Parathyroid adenoma (tissue), 2 donors: ENCODE data around the gene CDPF1.

Experiments
- H2AFZ ChIP-seq: fragments of 300-600 bp; sonication (generic); one replicate; pipeline ENCODE4 v1.7.0; 2017; ENCODE audit warnings: antibody characterized with exemption, mild to moderate bottlenecking
- H3K27ac ChIP-seq: fragments of 300-600 bp; sonication (generic); one replicate; pipeline ENCODE4 v1.7.0; 2017
- H3K27me3 ChIP-seq: fragments of 300-600 bp; sonication (generic); one replicate; pipeline ENCODE4 v1.7.0; 2017; ENCODE audit warnings: low read length; ENCODE audit not compliant: control insufficient read depth, insufficient read depth
- H3K36me3 ChIP-seq: fragments of 300-600 bp; sonication (generic); one replicate; pipeline ENCODE4 v1.7.0; 2017; ENCODE audit warnings: low read length; ENCODE audit not compliant: control insufficient read depth, insufficient read depth
- H3K4me1 ChIP-seq: fragments of 300-600 bp; sonication (generic); one replicate; pipeline ENCODE4 v1.7.0; 2017; ENCODE audit warnings: control low read depth
- H3K4me2 ChIP-seq: fragments of 300-600 bp; sonication (generic); one replicate; pipeline ENCODE4 v1.7.0; 2017; ENCODE audit warnings: low read length
- H3K4me3 ChIP-seq: fragments of 300-600 bp; sonication (generic); one replicate; pipeline ENCODE4 v1.7.0; 2017; ENCODE audit warnings: low read depth, low read length
- H3K79me2 ChIP-seq: fragments of 300-600 bp; sonication (generic); one replicate; pipeline ENCODE4 v1.7.0; 2017; ENCODE audit warnings: control low read depth
- H3K9ac ChIP-seq: fragments of 300-600 bp; sonication (generic); one replicate; pipeline ENCODE4 v1.7.0; 2017; ENCODE audit warnings: mild to moderate bottlenecking
- H3K9me3 ChIP-seq: fragments of 300-600 bp; sonication (generic); one replicate; pipeline ENCODE4 v1.7.0; 2017; ENCODE audit warnings: low read length; ENCODE audit not compliant: control insufficient read depth
- TF ChIP-seq, protein P1 (sequence below): fragments of 300-600 bp; sonication (generic); IDR thresholded peaks from one replicate; pipeline ENCODE4 v1.7.0; 2017; ENCODE audit warnings: antibody characterized with exemption, mild to moderate bottlenecking
- donor health status: primary hyperparathyroidism.

CDPF1 gene

DNA sequence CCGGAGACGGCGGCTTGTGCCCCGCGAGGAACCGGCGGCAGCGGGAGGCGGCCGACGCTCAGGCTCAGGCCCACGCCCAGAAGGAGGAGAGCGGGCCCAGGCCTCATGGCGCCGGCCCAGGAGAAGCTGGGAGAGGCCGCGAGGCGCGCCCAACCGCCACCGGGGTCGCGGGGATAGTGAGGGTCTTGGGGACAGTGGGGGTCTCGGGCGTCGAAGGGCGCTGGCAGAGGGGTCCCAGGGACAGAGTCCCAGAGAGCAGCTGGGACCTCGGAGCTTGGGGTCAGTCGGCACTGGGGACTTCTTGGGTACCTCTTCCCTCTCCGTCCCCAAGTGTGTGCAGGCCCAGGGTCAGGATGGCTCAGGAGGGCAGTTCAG is 13.1 kb upstream of the CDPF1 start, which contains the start of gene PKDREJ:
PKDREJ (minus strand) TSS at position 128 of the 375 bp plus-strand sequence; CDS start at position 107, 21 bp downstream.
- no peak within 1 kb of the TSS for H2AFZ ChIP-seq
- no peak within 1 kb of the TSS for H3K4me3 ChIP-seq
- H3K4me2 ChIP-seq = no peak within 1 kb of the TSS
- no peak within 1 kb of the TSS for H3K9ac ChIP-seq
- H3K79me2 ChIP-seq = no peaks in the 10 kb centered on the region
- H3K27ac ChIP-seq = no peak within 1 kb of the TSS
- TF ChIP-seq, protein P1, sequence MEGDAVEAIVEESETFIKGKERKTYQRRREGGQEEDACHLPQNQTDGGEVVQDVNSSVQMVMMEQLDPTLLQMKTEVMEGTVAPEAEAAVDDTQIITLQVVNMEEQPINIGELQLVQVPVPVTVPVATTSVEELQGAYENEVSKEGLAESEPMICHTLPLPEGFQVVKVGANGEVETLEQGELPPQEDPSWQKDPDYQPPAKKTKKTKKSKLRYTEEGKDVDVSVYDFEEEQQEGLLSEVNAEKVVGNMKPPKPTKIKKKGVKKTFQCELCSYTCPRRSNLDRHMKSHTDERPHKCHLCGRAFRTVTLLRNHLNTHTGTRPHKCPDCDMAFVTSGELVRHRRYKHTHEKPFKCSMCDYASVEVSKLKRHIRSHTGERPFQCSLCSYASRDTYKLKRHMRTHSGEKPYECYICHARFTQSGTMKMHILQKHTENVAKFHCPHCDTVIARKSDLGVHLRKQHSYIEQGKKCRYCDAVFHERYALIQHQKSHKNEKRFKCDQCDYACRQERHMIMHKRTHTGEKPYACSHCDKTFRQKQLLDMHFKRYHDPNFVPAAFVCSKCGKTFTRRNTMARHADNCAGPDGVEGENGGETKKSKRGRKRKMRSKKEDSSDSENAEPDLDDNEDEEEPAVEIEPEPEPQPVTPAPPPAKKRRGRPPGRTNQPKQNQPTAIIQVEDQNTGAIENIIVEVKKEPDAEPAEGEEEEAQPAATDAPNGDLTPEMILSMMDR = no peak
- H3K36me3 ChIP-seq = no peaks in the 10 kb centered on the region
- H3K27me3 ChIP-seq = no peaks in the 10 kb centered on the region
- H3K4me1 ChIP-seq = no peaks in the 10 kb centered on the region
- no peaks in the 10 kb centered on the region for H3K9me3 ChIP-seq

DNA sequence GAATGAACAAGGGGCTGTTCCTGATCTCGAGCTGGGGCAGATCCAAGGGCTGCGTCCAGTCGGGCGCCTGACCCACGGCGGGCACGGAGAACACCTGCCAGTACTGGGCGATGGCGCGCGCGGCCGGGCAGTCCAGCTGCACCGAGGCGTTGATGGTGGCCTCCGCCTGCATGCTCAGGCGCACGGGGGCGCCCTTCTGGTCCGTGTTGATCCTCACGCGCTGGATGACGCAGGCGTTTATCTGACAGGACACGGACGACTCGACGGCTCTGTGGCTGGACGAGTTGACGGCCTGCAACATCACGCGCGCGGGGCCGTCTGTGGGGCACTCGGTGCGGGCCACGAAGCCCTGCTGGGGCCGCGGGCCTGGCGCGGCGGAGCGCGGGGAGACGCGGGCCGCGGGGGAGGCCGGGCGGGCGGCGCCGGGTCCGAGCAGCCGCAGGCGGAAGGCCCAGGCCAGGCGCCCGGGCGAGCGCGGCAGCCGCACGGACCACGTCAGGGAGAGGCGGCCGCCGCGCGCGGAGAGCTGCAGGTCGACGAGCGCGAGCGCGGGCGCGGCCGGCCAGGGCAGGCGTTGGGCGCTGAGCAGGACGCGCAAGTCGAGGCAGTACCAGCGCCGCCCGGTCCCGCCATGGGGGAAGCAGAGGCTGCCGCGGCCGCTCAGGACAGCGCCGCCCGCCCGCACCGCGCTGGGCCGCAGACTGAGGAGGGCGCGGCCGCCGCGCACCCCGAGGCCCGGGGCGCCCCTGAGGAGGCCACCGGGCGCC is 12.5 kb upstream of the CDPF1 start:
- TF ChIP-seq, protein P1 = no peak
- Histone ChIP-seq H3K4me3 (no peak overlapping the region), H3K27ac (no peak overlapping the region), H3K79me2 (no peaks in the 10 kb centered on the region), H3K4me2 (no peak overlapping the region), H3K4me1 (no peaks in the 10 kb centered on the region), H3K9ac (no peak overlapping the region), H3K36me3 (no peaks in the 10 kb centered on the region), H3K27me3 (no peaks in the 10 kb centered on the region), H3K9me3 (no peaks in the 10 kb centered on the region), H2AFZ (no peak overlapping the region)

DNA sequence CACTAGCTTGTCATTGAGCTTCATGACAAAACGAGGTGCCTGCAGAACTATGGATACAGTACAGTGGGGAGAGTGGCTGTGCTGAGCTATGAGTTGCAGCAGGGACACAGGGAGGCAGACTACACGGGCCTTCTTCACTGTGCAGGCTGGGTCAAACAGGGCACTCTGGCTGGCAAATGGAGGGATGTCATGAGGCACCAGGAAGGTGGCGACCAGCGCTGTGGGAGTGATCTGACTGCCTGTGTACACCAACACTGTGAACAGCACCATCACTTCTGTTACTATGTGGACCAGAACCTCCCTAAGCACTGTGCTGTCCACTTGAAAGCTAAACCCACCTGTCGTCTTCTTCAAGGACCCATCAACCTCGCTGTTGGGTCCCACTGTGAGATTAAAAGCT is 9.9 kb upstream of the CDPF1 start:
- TF ChIP-seq, protein P1 = no peak
- Histone ChIP-seq H3K27ac (no peak overlapping the region), H3K9ac (no peak overlapping the region), H2AFZ (no peak overlapping the region), H3K9me3 (no peaks in the 10 kb centered on the region), H3K27me3 (no peaks in the 10 kb centered on the region), H3K79me2 (no peaks in the 10 kb centered on the region), H3K4me2 (no peak overlapping the region), H3K4me3 (no peak overlapping the region), H3K4me1 (no peaks in the 10 kb centered on the region), H3K36me3 (no peaks in the 10 kb centered on the region)

DNA sequence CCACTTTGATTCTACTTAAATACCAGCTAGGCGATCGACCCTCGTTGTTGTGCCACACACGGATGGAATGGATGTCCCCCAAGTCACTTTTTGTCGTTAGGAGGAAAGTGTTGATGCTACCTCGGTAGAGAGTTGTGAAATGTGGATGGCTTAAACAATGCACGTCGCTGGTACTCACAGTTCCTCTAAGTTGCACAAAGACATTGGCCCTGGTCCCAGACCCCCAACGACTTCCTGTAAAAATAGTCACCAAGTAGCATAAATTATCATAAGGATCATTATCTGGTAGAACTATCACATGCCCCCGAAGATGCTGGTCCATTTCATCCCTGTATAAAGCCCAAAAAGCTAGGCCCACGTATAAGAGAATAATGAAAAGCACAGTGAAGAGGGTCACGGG is 9.3 kb upstream of the CDPF1 start:
- Histone ChIP-seq H3K27ac (no peak overlapping the region), H3K9me3 (no peaks in the 10 kb centered on the region), H2AFZ (no peak overlapping the region), H3K79me2 (no peaks in the 10 kb centered on the region), H3K4me1 (no peaks in the 10 kb centered on the region), H3K27me3 (no peaks in the 10 kb centered on the region), H3K4me3 (no peak overlapping the region), H3K36me3 (no peaks in the 10 kb centered on the region), H3K9ac (no peak overlapping the region), H3K4me2 (no peak overlapping the region)
- TF ChIP-seq, protein P1 = no peak
